CD4-positive, alpha-beta T cell treated with Interleukin-17A for 1 hour (primary cell): ENCODE measurements around the gene ADGRL3.

ENCODE experiments used
- DNase-seq: peaks from one replicate; pipeline ENCODE4 v3.0.0-alpha.2; 2020

ADGRL3 gene

GRCh38 chr4:61200187-61200915 lies at the start of gene ADGRL3:
Gene ADGRL3 (plus strand): TSS chr4:61200326.
- DNase-seq = no peak

GRCh38 chr4:61152433-61152832 lies 47.7 kb upstream of the ADGRL3 start:
- DNase-seq = no peak

GRCh38 chr4:61160478-61160877 lies 39.6 kb upstream of the ADGRL3 start:
- DNase-seq = no peak

GRCh38 chr4:61162116-61162515 lies 38.0 kb upstream of the ADGRL3 start:
- DNase-seq = no peak

- DNase-seq = no peak
These were observed 26.3 kb upstream of the ADGRL3 start for GRCh38 chr4:61173799-61174198.

- no peak for DNase-seq
These were observed 24.6 kb upstream of the ADGRL3 start for GRCh38 chr4:61175495-61175894.

GRCh38 chr4:61177367-61177766 lies 22.8 kb upstream of the ADGRL3 start:
- DNase-seq = no peak

GRCh38 chr4:61180405-61180804 lies 19.7 kb upstream of the ADGRL3 start:
- DNase-seq = no peak

GRCh38 chr4:61182915-61183314 lies 17.2 kb upstream of the ADGRL3 start:
- no peak for DNase-seq

GRCh38 chr4:61185288-61185687 lies 14.8 kb upstream of the ADGRL3 start:
- DNase-seq = no peak

- DNase-seq = no peak
These were observed 7.7 kb upstream of the ADGRL3 start for GRCh38 chr4:61192392-61192791.

GRCh38 chr4:61193863-61194262 lies 6.3 kb upstream of the ADGRL3 start:
- DNase-seq = no peak

- DNase-seq = no peak
These were observed 5.6 kb upstream of the ADGRL3 start for GRCh38 chr4:61194571-61194970.

- no peak for DNase-seq
These were observed 5.0 kb upstream of the ADGRL3 start for GRCh38 chr4:61195101-61195500.

GRCh38 chr4:61198686-61199085 lies 1.4 kb upstream of the ADGRL3 start:
- DNase-seq = no peak

GRCh38 chr4:61199873-61200186 lies 296 bp upstream of the ADGRL3 start:
- no peak for DNase-seq

GRCh38 chr4:61200916-61201526 lies 895 bp downstream of the ADGRL3 start:
- no peak for DNase-seq

- no peak for DNase-seq
These were observed 1.4 kb downstream of the ADGRL3 start for GRCh38 chr4:61201561-61201960.

- DNase-seq = no peak
These were observed 2.0 kb downstream of the ADGRL3 start for GRCh38 chr4:61201961-61202637.

GRCh38 chr4:61202638-61203435 lies 2.7 kb downstream of the ADGRL3 start:
- DNase-seq = no peak

GRCh38 chr4:61203436-61203790 lies 3.3 kb downstream of the ADGRL3 start:
- no peak for DNase-seq

GRCh38 chr4:61204353-61205060 lies 4.4 kb downstream of the ADGRL3 start:
- DNase-seq = no peak

- DNase-seq = no peak
These were observed 4.9 kb downstream of the ADGRL3 start for GRCh38 chr4:61205066-61205465.
